Endothelial cell of umbilical vein (primary cell): ENCODE results near the gene ARHGAP27.

Experiments used
- POLR2A ChIP-seq: IDR thresholded peaks from 2 replicates; pipeline ENCODE4 v1.6.1; 2012; ENCODE audit warnings: low read depth, mild to moderate bottlenecking, control low read depth, low read length
- POLR2AphosphoS5 ChIP-seq: IDR thresholded peaks from 2 replicates; pipeline ENCODE4 v1.6.1; 2012; ENCODE audit warnings: low read depth, mild to moderate bottlenecking, control low read depth, low read length, moderate library complexity; ENCODE audit not compliant: insufficient read depth
- TF ChIP-seq, protein P1 (sequence below), 2 donors: IDR thresholded peaks; 1 replicate in 1 of 2; 2 replicates in 1 of 2; pipeline ENCODE4 v1.5.1; 2011; ENCODE audit warnings: low read length in 2 of 2, mild to moderate bottlenecking in 2 of 2, moderate library complexity in 2 of 2, control low read depth in 1 of 2, inconsistent platforms in 1 of 2, low read depth in 1 of 2; ENCODE audit not compliant: insufficient read depth in 1 of 2; ENCODE audit errors: extremely low read depth in 1 of 2

GRCh38 chr17:45404870-45405249 lies 27.8 kb downstream of the ARHGAP27 start:
- TF ChIP-seq, protein P1, sequence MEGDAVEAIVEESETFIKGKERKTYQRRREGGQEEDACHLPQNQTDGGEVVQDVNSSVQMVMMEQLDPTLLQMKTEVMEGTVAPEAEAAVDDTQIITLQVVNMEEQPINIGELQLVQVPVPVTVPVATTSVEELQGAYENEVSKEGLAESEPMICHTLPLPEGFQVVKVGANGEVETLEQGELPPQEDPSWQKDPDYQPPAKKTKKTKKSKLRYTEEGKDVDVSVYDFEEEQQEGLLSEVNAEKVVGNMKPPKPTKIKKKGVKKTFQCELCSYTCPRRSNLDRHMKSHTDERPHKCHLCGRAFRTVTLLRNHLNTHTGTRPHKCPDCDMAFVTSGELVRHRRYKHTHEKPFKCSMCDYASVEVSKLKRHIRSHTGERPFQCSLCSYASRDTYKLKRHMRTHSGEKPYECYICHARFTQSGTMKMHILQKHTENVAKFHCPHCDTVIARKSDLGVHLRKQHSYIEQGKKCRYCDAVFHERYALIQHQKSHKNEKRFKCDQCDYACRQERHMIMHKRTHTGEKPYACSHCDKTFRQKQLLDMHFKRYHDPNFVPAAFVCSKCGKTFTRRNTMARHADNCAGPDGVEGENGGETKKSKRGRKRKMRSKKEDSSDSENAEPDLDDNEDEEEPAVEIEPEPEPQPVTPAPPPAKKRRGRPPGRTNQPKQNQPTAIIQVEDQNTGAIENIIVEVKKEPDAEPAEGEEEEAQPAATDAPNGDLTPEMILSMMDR (IDR thresholded peaks at IDR 0.05; ENCODE audit: extremely low read depth in 1 of 2, insufficient read depth in 1 of 2, low read depth in 1 of 2, low read length in 2 of 2): no peak
- no peak for TF ChIP-seq POLR2AphosphoS5
- no peak for TF ChIP-seq POLR2A
